Type B pancreatic cell (in vitro differentiated cells): ENCODE data around the gene FAM174A. TPM values are rescaled to one million over a fixed set of nuclear protein-coding genes. Genes with fewer than 3 reads are reported as not detected.

ENCODE experiments used
- DNase-seq: peaks from one replicate; pipeline ENCODE4 v3.0.0; 2021; ENCODE audit warnings: mixed read lengths; ENCODE audit not compliant: unreplicated experiment; ENCODE audit errors: extremely low spot score
- H3K27ac Mint-ChIP-seq: 2 replicates; pipeline ENCODE4 v1.8.0; 2021; ENCODE audit warnings: mild to moderate bottlenecking, mixed read lengths
- H3K27me3 Mint-ChIP-seq: 2 replicates; pipeline ENCODE4 v1.8.0; 2021; ENCODE audit warnings: mixed read lengths
- H3K36me3 Mint-ChIP-seq: 2 replicates; pipeline ENCODE4 v1.8.0; 2021; ENCODE audit warnings: mixed read lengths
- H3K4me1 Mint-ChIP-seq: one replicate; pipeline ENCODE4 v1.8.0; 2021; ENCODE audit warnings: mixed read lengths; ENCODE audit not compliant: unreplicated experiment
- H3K4me3 Mint-ChIP-seq: 2 replicates; pipeline ENCODE4 v1.8.0; 2021; ENCODE audit warnings: mild to moderate bottlenecking, mixed read lengths
- H3K9me3 Mint-ChIP-seq: 2 replicates; pipeline ENCODE4 v1.8.0; 2021; ENCODE audit warnings: mixed read lengths
- total RNA-seq: library from RNA; stranded (reverse); gene quantifications from 2 replicates; pipeline ENCODE4 v1.2.1, GENCODE V29; 2021; ENCODE audit warnings: low replicate concordance
- TF ChIP-seq, protein P1 (sequence below): fragments of 200-600 bp; sonication (generic); conservative IDR thresholded peaks from 2 replicates; pipeline ENCODE4 v1.5.0; 2021; ENCODE audit warnings: antibody characterized with exemption, mild to moderate bottlenecking

FAM174A gene
- total RNA-seq, 1 donor from 2014 or later: 14.2 TPM

DNA sequence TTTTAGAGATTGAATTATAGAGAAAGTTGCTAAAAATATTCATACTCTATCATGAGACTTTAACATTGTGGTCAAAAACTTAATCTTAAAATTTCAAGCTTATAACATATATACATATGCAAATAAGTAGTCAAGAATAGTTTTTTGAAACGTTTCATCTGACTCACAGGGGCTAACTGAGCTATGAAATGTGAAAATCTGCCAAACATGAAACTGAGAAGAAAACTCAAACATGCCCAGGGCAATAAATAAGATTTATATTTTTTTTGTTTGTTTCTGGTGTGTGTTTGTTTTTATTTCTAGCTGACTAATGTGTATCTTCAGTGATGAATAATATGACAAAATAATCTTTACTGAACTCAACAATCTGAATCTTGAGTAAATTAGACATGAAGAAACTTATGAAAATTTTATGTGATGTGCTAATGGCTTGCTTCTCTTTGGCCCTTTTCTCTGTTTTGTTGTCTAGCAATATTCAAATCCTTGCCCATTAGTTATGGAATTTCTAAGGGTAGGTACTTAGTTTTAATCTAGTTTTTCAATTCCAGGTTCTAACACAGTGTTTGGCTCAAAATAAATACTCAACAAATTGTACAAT lies 99.9 kb downstream of the FAM174A start:
- Mint-ChIP-seq H3K27me3 (no peaks in the 10 kb centered on the region), H3K4me1 (peaks cover 5% of the 10 kb centered on the region), H3K4me3 (no peak overlapping the region), H3K27ac (no peak overlapping the region), H3K9me3 (no peaks in the 10 kb centered on the region), H3K36me3 (no peaks in the 10 kb centered on the region)
- TF ChIP-seq, protein P1, sequence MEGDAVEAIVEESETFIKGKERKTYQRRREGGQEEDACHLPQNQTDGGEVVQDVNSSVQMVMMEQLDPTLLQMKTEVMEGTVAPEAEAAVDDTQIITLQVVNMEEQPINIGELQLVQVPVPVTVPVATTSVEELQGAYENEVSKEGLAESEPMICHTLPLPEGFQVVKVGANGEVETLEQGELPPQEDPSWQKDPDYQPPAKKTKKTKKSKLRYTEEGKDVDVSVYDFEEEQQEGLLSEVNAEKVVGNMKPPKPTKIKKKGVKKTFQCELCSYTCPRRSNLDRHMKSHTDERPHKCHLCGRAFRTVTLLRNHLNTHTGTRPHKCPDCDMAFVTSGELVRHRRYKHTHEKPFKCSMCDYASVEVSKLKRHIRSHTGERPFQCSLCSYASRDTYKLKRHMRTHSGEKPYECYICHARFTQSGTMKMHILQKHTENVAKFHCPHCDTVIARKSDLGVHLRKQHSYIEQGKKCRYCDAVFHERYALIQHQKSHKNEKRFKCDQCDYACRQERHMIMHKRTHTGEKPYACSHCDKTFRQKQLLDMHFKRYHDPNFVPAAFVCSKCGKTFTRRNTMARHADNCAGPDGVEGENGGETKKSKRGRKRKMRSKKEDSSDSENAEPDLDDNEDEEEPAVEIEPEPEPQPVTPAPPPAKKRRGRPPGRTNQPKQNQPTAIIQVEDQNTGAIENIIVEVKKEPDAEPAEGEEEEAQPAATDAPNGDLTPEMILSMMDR: no peak
- DNase-seq: no peak
